H1 (cell line): ENCODE results near the gene FOXC1. TPM values are rescaled to one million over a fixed set of nuclear protein-coding genes. Genes with fewer than 3 reads are reported as not detected.

Experiments
- CTCF ChIA-PET: fragments of 300-600 bp; sonication (Branson Sonifier 250); formaldehyde crosslinking; loops from one replicate; lab custom pipeline; 2021; ENCODE audit not compliant: partially characterized antibody; lab: Charles Lee
- POLR2A ChIA-PET: fragments of 300-600 bp; sonication (Branson Sonifier 250); formaldehyde crosslinking; loops from one replicate; lab custom pipeline; 2021; ENCODE audit warnings: inconsistent platforms; ENCODE audit not compliant: partially characterized antibody; lab: Charles Lee
- DNase-seq, 2 experiments: peaks; one replicate each; pipeline versions ENCODE4 v3.0.0 to v3.0.0-alpha.2; 2010 to 2022; ENCODE audit warnings: low spot score in 2 of 2, low read depth in 1 of 2, mixed read lengths in 1 of 2
- FAIRE-seq: peaks from 2 replicates; lab custom pipeline; 2011; peaks lifted over from hg19 to GRCh38; lab: Jason Lieb, UNC
- H2AFZ ChIP-seq: 2 replicates; pipeline ENCODE4 v1.8.1; 2012; ENCODE audit warnings: low read length, inconsistent platforms
- H2AK5ac ChIP-seq: 2 replicates; pipeline ENCODE4 v1.6.1; 2013; ENCODE audit warnings: low read depth, low read length
- H2BK120ac ChIP-seq: replicated peaks from 2 replicates; pipeline ENCODE3; 2013; ENCODE audit warnings: low read depth, low read length, inconsistent platforms
- H2BK12ac ChIP-seq: 2 replicates; pipeline ENCODE4 v1.6.1; 2013; ENCODE audit warnings: low read depth, low read length
- H2BK15ac ChIP-seq: 2 replicates; pipeline ENCODE4 v1.6.1; 2013; ENCODE audit warnings: low read length
- H2BK20ac ChIP-seq: 2 replicates; pipeline ENCODE4 v1.6.1; 2013; ENCODE audit warnings: low read length
- H2BK5ac ChIP-seq: 2 replicates; pipeline ENCODE4 v1.6.1; 2013; ENCODE audit warnings: low read depth, low read length
- H3K14ac ChIP-seq: 2 replicates; pipeline ENCODE4 v1.6.1; 2013; ENCODE audit warnings: inconsistent platforms; ENCODE audit not compliant: insufficient read length
- H3K18ac ChIP-seq: 2 replicates; pipeline ENCODE4 v1.6.1; 2013; ENCODE audit warnings: low read length; ENCODE audit errors: extremely low read depth
- H3K23ac ChIP-seq: 2 replicates; pipeline ENCODE4 v1.6.1; 2013; ENCODE audit warnings: inconsistent platforms; ENCODE audit not compliant: insufficient read length
- H3K23me2 ChIP-seq: 2 replicates; pipeline ENCODE4 v1.6.1; 2013; ENCODE audit warnings: low read depth, low read length
- H3K27ac ChIP-seq: 2 replicates; pipeline ENCODE4 v1.6.1; 2011; ENCODE audit warnings: low read depth, low read length, inconsistent platforms
- H3K27me3 ChIP-seq, 4 experiments: replicated peaks in 1 of 4; 1 replicate in 1 of 4; 2 replicates in 3 of 4; pipeline versions ENCODE4 v1.6.1 to v1.8.1; 2011 to 2013; ENCODE audit warnings: low read length in 3 of 4, mild to moderate bottlenecking in 3 of 4, inconsistent platforms in 2 of 4, mixed read lengths in 2 of 4, moderate library complexity in 1 of 4; ENCODE audit not compliant: control insufficient read depth in 3 of 4, insufficient read depth in 3 of 4; ENCODE audit errors: extremely low read depth in 1 of 4
- H3K36me3 ChIP-seq, 4 experiments: 2 replicates each; pipeline versions ENCODE4 v1.6.1 to v1.8.1; 2011 to 2013; ENCODE audit warnings: mild to moderate bottlenecking in 4 of 4, low read length in 3 of 4, moderate library complexity in 2 of 4, control low read depth in 1 of 4, inconsistent platforms in 1 of 4; ENCODE audit not compliant: insufficient read depth in 4 of 4, control insufficient read depth in 2 of 4
- H3K4ac ChIP-seq: replicated peaks from 2 replicates; pipeline ENCODE3; 2013; ENCODE audit warnings: low read length, low read depth, mixed read lengths, inconsistent platforms; ENCODE audit not compliant: insufficient read length
- H3K4me1 ChIP-seq, 4 experiments: replicated peaks in 1 of 4; 1 replicate in 1 of 4; 2 replicates in 3 of 4; pipeline versions ENCODE4 v1.6.1 to v1.8.1; 2011 to 2013; ENCODE audit warnings: low read length in 3 of 4, inconsistent platforms in 2 of 4, mixed read lengths in 1 of 4; ENCODE audit not compliant: insufficient read depth in 4 of 4, control insufficient read depth in 3 of 4
- H3K4me2 ChIP-seq, 2 experiments: 2 replicates each; pipeline versions ENCODE4 v1.6.1 to v1.8.1; 2011 to 2013; ENCODE audit warnings: low read depth in 2 of 2, low read length in 2 of 2, control low read depth in 1 of 2, inconsistent platforms in 1 of 2, mild to moderate bottlenecking in 1 of 2; ENCODE audit not compliant: insufficient read depth in 1 of 2
- H3K4me3 ChIP-seq, 4 experiments: fragments of 200-600, 300-600 bp in 1 of 4; sonication (generic), shearing (Covaris generic), sonication (Bioruptor Twin) in 1 of 4; 2 replicates each; pipeline versions ENCODE4 v1.5.1 to v1.8.1; 2011 to 2016; ENCODE audit warnings: low read length in 4 of 4, low read depth in 3 of 4, control low read depth in 2 of 4, inconsistent platforms in 2 of 4, mild to moderate bottlenecking in 2 of 4, mixed read lengths in 1 of 4, moderate library complexity in 1 of 4; ENCODE audit not compliant: insufficient read depth in 2 of 4; ENCODE audit errors: extremely low read depth in 1 of 4
- H3K56ac ChIP-seq: replicated peaks from 2 replicates; pipeline ENCODE3; 2013; ENCODE audit warnings: low read depth, mild to moderate bottlenecking, mixed read lengths, low read length, inconsistent platforms; ENCODE audit not compliant: insufficient read length
- H3K79me1 ChIP-seq: 2 replicates; pipeline ENCODE4 v1.6.1; 2013; ENCODE audit warnings: low read depth, low read length, control low read depth
- H3K79me2 ChIP-seq, 2 experiments: 2 replicates each; pipeline versions ENCODE4 v1.6.1 to v1.8.1; 2012 to 2013; ENCODE audit warnings: low read length in 2 of 2, mild to moderate bottlenecking in 2 of 2, inconsistent platforms in 1 of 2; ENCODE audit not compliant: insufficient read depth in 2 of 2, control insufficient read depth in 1 of 2
- H3K9ac ChIP-seq, 4 experiments: replicated peaks in 1 of 4; 1 replicate in 1 of 4; 2 replicates in 3 of 4; pipeline versions ENCODE4 v1.6.1 to v1.8.1; 2011 to 2013; ENCODE audit warnings: low read depth in 3 of 4, low read length in 3 of 4, control low read depth in 2 of 4, mild to moderate bottlenecking in 2 of 4, moderate library complexity in 2 of 4, inconsistent platforms in 1 of 4; ENCODE audit errors: extremely low read depth in 1 of 4
- H3K9me3 ChIP-seq, 2 experiments: 2 replicates each; pipeline versions ENCODE4 v1.6.1 to v1.8.1; 2012 to 2013; ENCODE audit warnings: mild to moderate bottlenecking in 2 of 2, moderate library complexity in 2 of 2, control low read depth in 1 of 2, inconsistent platforms in 1 of 2, low read depth in 1 of 2, low read length in 1 of 2, mixed read lengths in 1 of 2; ENCODE audit not compliant: insufficient read depth in 2 of 2
- H4K20me1 ChIP-seq, 2 experiments: replicated peaks in 1 of 2; 2 replicates each; pipeline versions ENCODE3 to v1.8.1; 2011 to 2013; ENCODE audit warnings: inconsistent platforms in 2 of 2, low read length in 2 of 2, mild to moderate bottlenecking in 1 of 2; ENCODE audit not compliant: insufficient read depth in 2 of 2, control insufficient read depth in 1 of 2
- H4K5ac ChIP-seq: 2 replicates; pipeline ENCODE4 v1.6.1; 2013; ENCODE audit warnings: low read length, low read depth, mixed read lengths, inconsistent platforms; ENCODE audit not compliant: insufficient read length
- H4K8ac ChIP-seq: 2 replicates; pipeline ENCODE4 v1.8.0; 2013; ENCODE audit warnings: mild to moderate bottlenecking, moderate library complexity, low read length, inconsistent platforms; ENCODE audit not compliant: insufficient read depth; ENCODE audit errors: extremely low read depth
- H4K91ac ChIP-seq: replicated peaks from 2 replicates; pipeline ENCODE3; 2013; ENCODE audit warnings: low read length, mixed read lengths, inconsistent platforms; ENCODE audit not compliant: insufficient read length
- ASH2L ChIP-seq: fragments of 200-600, 300-600 bp; sonication (generic); IDR thresholded peaks from one replicate; pipeline ENCODE4 v1.7.1; 2017; ENCODE audit warnings: low read length
- CEBPB ChIP-seq: IDR thresholded peaks from 2 replicates; pipeline ENCODE4 v1.6.1; 2012; ENCODE audit warnings: low read depth, low read length
- CHD1 ChIP-seq: IDR thresholded peaks from 2 replicates; pipeline ENCODE4 v1.6.1; 2012; ENCODE audit warnings: low read depth, low read length, improper control_type of control experiment
- GABPA ChIP-seq: IDR thresholded peaks from 2 replicates; pipeline ENCODE4 v1.6.1; 2011; ENCODE audit warnings: mild to moderate bottlenecking, low read length, moderate library complexity, borderline replicate concordance; ENCODE audit not compliant: insufficient read depth
- GTF2F1 ChIP-seq: IDR thresholded peaks from 2 replicates; pipeline ENCODE4 v1.6.1; 2012; ENCODE audit warnings: low read depth, low read length, improper control_type of control experiment, borderline replicate concordance
- HDAC6 ChIP-seq: IDR thresholded peaks from one replicate; pipeline ENCODE4 v1.7.1; 2012; ENCODE audit warnings: low read depth, mild to moderate bottlenecking, inconsistent platforms, low read length, moderate library complexity
- MAX ChIP-seq: IDR thresholded peaks from 2 replicates; pipeline ENCODE4 v1.6.1; 2012; ENCODE audit warnings: inconsistent platforms
- POLR2A ChIP-seq, 2 experiments: IDR thresholded peaks; 1 replicate in 1 of 2; 2 replicates in 1 of 2; pipeline ENCODE4 v1.6.1; 2011; ENCODE audit warnings: low read depth in 2 of 2, low read length in 2 of 2, mild to moderate bottlenecking in 2 of 2; ENCODE audit errors: control extremely low read depth in 1 of 2
- POLR2AphosphoS5 ChIP-seq: IDR thresholded peaks from 2 replicates; pipeline ENCODE4 v1.6.1; 2011; ENCODE audit warnings: low read depth, low read length
- SP1 ChIP-seq: IDR thresholded peaks from 2 replicates; pipeline ENCODE4 v1.6.1; 2011; ENCODE audit warnings: low read depth, low read length
- SUZ12 ChIP-seq: fragments of 200-600 bp; sonication (generic); IDR thresholded peaks from 2 replicates; pipeline ENCODE4 v1.6.1; 2012; ENCODE audit warnings: mild to moderate bottlenecking, inconsistent platforms, low read length, moderate library complexity, mixed read lengths
- ZNF274 ChIP-seq: IDR thresholded peaks from 2 replicates; pipeline ENCODE4 v1.7.0; 2012; ENCODE audit warnings: low read length, borderline replicate concordance; ENCODE audit errors: extremely low read depth
- WGBS, 2 experiments: shearing (Covaris generic) in 1 of 2; methylation state at CpG; one replicate each; pipeline versions ENCODE4 v1.1.6 to v1.1.7; 2013 to 2015; ENCODE audit warnings: low lambda C conversion rate in 2 of 2, mixed read lengths in 2 of 2, inconsistent platforms in 1 of 2, low coverage in 1 of 2, missing lambda C conversion rate in 1 of 2; ENCODE audit not compliant: insufficient replicate concordance in 2 of 2, insufficient coverage in 1 of 2, insufficient read length in 1 of 2; ENCODE audit errors: extremely low coverage in 1 of 2, missing lambda C conversion rate in 1 of 2; 5-methylcytosine and 5-hydroxymethylcytosine counted together
- polyA plus RNA-seq, 7 experiments: library from polyadenylated mRNA; depleted of rRNA in 3 of 7; stranded (reverse) in 5 of 7; unstranded in 2 of 7; fragments of >200 nt in 5 of 7; fragments of 200-250 nt in 2 of 7; gene quantifications; 1 replicate in 5 of 7; 2 replicates in 1 of 7; 4 replicates in 1 of 7; pipeline versions ENCODE4 v1.2.1 to v1.2.3, GENCODE V29; 2011 to 2013; ENCODE audit warnings: missing spikeins in 2 of 7, mixed read lengths in 2 of 7
- total RNA-seq: library from RNA; stranded (reverse); fragmentation: NEBNext Ultra II Directional; extraction: Animal tissue kit (Norgen Biotek cat#: 25700); gene quantifications from 2 replicates; pipeline ENCODE4 v1.2.1, GENCODE V29; 2021

FOXC1 gene
- total and polyA plus RNA-seq, 2 of the 8 experiments (the other 6 are each of a cell fraction or from before 2014, with no cell fraction given): 0.22 TPM; not detected in 1

GRCh38 chr6:1594445-1595200 is 15.1 kb upstream of the FOXC1 start:
- no peak for TF ChIP-seq GABPA
- TF ChIP-seq SUZ12: no peak
- TF ChIP-seq POLR2A (IDR thresholded peaks at IDR 0.05; ENCODE audit: control extremely low read depth in 1 of 2, low read depth in 2 of 2, low read length in 2 of 2): no peak
- TF ChIP-seq MAX: no peak
- TF ChIP-seq POLR2AphosphoS5: no peak
- no peak for TF ChIP-seq CEBPB
- TF ChIP-seq ASH2L: no peak
- no peak for TF ChIP-seq ZNF274
- no peak for TF ChIP-seq SP1
- no peak for TF ChIP-seq GTF2F1
- TF ChIP-seq HDAC6: no peak
- TF ChIP-seq CHD1: no peak
- Histone ChIP-seq H3K4me1 (peaks cover 0 to 4% (median 1%) of the 10 kb centered on the region in 4 experiments; a peak in 4 of 7 replicates), H3K27ac (no peak overlapping the region), H4K8ac (no peak overlapping the region), H3K56ac (no peak overlapping the region), H4K91ac (no peak overlapping the region), H2BK12ac (no peak overlapping the region), H2BK20ac (no peak overlapping the region), H4K5ac (no peak overlapping the region), H3K14ac (no peak overlapping the region), H3K9me3 (no peaks in the 10 kb centered on the region), H3K4me3 (no peak overlapping the region), H3K36me3 (no peaks in the 10 kb centered on the region), H2AK5ac (no peak overlapping the region), H2BK15ac (no peak overlapping the region), H2BK5ac (no peak overlapping the region), H3K23me2 (no peaks in the 10 kb centered on the region), H3K18ac (no peak overlapping the region), H4K20me1 (no peaks in the 10 kb centered on the region), H2AFZ (no peak overlapping the region), H3K4me2 (no peak overlapping the region), H3K9ac (no peak overlapping the region), H3K79me1 (no peaks in the 10 kb centered on the region), H3K27me3 (no peaks in the 10 kb centered on the region; a peak in 3 of 7 replicates), H3K79me2 (no peaks in the 10 kb centered on the region), H3K4ac (no peak overlapping the region), H3K23ac (no peak overlapping the region), H2BK120ac (no peak overlapping the region)
- POLR2A ChIA-PET: no interaction called here
- CTCF ChIA-PET: interaction anchor here (0.8 to 5.0 kb wide), 17 partner anchors 10 to 854 kb away, joined by 3 to 37 read pairs (median 6); no protein-coding TSS in a partner anchor
- 84% methylated on average over 26 of the region's 33 CpGs; no CpG with 5 or more reads in 1 of the 2 experiments for WGBS, 2 experiments
- DNase-seq (no peak), FAIRE-seq (no peak)
